ENCODE measurements around the gene LPIN1.

Gene LPIN1

DNA sequence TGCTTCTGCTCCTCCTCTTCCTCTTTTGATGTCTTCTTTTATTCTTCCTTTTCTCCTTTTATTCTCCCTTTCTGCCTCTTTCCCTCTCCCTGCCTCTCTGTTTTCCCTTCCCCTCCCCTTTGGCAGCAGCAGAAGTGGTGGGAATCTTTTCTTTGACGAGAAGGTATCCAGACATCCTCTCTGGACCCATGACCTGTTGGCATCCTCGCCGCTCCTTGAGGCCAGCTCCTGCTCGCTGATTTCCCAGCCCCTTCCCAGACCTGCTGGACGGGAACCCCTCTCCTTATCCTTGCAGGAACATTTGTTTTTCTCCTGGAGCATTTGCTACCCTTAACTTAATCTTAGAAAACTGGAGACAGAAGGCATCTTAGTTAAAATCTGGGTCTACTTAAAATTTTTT is 130.5 kb downstream of the LPIN1 start:
- in situ Hi-C loops (cut with MboI; ENCODE audit: low sequenced_read_pairs) = no loop called here

Data from HL-60/S4 (cell line).